ENCODE measurements around the gene ADAM15. TPM values are rescaled to one million over a fixed set of nuclear protein-coding genes. Genes with fewer than 3 reads are reported as not detected.

ADAM15 gene
- total RNA-seq, 1 experiment from 2014 or later = 38.4 TPM

- no peak for TF ChIP-seq CTCF (IDR thresholded peaks at IDR 0.05)
- no peak for TF ChIP-seq NFE2L1 (CRISPR knock-in tag; IDR thresholded peaks at IDR 0.05)
- TF ChIP-seq, protein P1, sequence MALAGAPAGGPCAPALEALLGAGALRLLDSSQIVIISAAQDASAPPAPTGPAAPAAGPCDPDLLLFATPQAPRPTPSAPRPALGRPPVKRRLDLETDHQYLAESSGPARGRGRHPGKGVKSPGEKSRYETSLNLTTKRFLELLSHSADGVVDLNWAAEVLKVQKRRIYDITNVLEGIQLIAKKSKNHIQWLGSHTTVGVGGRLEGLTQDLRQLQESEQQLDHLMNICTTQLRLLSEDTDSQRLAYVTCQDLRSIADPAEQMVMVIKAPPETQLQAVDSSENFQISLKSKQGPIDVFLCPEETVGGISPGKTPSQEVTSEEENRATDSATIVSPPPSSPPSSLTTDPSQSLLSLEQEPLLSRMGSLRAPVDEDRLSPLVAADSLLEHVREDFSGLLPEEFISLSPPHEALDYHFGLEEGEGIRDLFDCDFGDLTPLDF (CRISPR knock-in tag; IDR thresholded peaks at IDR 0.05) = no peak
- TF ChIP-seq ZNF281 (CRISPR knock-in tag; IDR thresholded peaks at IDR 0.05) = no peak
These were observed 43.8 kb upstream of the ADAM15 start (continued) for GRCh38 chr1:155007251-155007828.

- no peak for TF ChIP-seq ZNF219 (CRISPR knock-in tag; IDR thresholded peaks at IDR 0.05; ENCODE audit: borderline replicate concordance)
- no peak for TF ChIP-seq USF2 (CRISPR knock-in tag; IDR thresholded peaks at IDR 0.05)
- TF ChIP-seq, protein P2, sequence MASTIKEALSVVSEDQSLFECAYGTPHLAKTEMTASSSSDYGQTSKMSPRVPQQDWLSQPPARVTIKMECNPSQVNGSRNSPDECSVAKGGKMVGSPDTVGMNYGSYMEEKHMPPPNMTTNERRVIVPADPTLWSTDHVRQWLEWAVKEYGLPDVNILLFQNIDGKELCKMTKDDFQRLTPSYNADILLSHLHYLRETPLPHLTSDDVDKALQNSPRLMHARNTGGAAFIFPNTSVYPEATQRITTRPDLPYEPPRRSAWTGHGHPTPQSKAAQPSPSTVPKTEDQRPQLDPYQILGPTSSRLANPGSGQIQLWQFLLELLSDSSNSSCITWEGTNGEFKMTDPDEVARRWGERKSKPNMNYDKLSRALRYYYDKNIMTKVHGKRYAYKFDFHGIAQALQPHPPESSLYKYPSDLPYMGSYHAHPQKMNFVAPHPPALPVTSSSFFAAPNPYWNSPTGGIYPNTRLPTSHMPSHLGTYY (CRISPR knock-in tag; IDR thresholded peaks at IDR 0.05) = no peak
- no peak for TF ChIP-seq FOXP4 (CRISPR knock-in tag; IDR thresholded peaks at IDR 0.05)
- TF ChIP-seq MLX (CRISPR knock-in tag; IDR thresholded peaks at IDR 0.05) = no peak
- Mint-ChIP-seq H3K9me3 (no peaks in the 10 kb centered on the region), H3K36me3 (peaks cover 4% of the 10 kb centered on the region; the same call in 1 of the 2 replicates), H3K27me3 (ENCODE audit: low read depth) (no peaks in the 10 kb centered on the region), H3K4me1 (peaks cover 60% of the 10 kb centered on the region), H3K4me3 (peak overlapping the region; percentile 41), H3K27ac (no peak overlapping the region)
- ChIA-PET POLR2A (interaction anchor here (0.5 to 1.7 kb wide), 8 partner anchors 8 to 38 kb away, joined by 3 to 9 read pairs (median 4); partner anchors contain the start of genes FLAD1 and SHC1), CTCF (interaction anchor here (0.6 to 4.3 kb wide), 15 partner anchors 9 to 185 kb away, joined by 3 to 58 read pairs (median 5); partner anchors contain the start of genes KRTCAP2, PBXIP1 and SHC1)
- peak; percentile 36 for DNase-seq (ENCODE audit: low spot score)
- peak; percentile 2; the same call in 1 of the 2 replicates for ATAC-seq
These were observed 42.8 kb upstream of the ADAM15 start for GRCh38 chr1:155008015-155008941.

Data from WTC11 (cell line).